ENCODE data around the gene LBR.

LBR gene

DNA sequence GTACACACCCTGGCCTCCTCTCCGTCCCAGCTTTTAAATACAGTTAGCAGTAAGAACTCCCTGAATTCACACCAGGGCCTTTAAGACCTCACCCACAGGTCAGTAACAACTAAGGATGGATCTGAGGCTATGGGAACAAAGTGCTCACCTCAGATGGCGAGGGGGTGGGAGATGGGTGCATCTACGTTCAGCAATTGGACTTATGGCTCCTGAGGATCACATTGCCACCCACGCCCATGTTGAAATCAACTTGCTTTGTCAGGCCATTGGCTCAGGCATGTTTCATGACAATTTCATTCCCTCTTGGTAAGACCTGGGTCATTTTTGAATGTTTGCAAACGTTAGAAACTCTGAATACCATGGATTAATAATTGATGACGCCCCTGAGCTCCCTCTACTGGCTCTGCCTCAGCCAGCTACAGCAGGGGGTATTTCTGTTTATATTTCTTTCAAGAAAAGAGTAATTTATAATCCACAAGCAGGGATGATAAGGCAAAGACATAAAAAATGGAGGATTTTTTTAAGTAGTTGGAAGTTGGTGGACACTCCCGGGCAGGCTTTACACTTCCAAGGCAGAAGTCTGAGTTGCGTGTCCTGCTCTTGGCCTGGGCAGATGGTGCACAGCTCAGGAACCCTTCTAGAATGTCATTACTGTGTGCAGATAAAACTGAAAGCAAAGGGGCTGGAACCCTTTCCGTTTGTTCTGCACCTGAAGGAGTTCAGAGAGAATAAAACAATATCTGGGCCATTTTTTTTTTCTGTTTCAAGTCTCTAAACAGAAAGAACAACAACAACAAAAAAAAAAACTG lies 13.7 kb upstream of the LBR start:
- no peak overlapping the region for H3K4me3 ChIP-seq (ENCODE audit: low read depth, low read length)
- in situ Hi-C loops (cut with HindIII; ENCODE audit: low sequenced_read_pairs), result no loop called here
- TF ChIP-seq, protein P1, sequence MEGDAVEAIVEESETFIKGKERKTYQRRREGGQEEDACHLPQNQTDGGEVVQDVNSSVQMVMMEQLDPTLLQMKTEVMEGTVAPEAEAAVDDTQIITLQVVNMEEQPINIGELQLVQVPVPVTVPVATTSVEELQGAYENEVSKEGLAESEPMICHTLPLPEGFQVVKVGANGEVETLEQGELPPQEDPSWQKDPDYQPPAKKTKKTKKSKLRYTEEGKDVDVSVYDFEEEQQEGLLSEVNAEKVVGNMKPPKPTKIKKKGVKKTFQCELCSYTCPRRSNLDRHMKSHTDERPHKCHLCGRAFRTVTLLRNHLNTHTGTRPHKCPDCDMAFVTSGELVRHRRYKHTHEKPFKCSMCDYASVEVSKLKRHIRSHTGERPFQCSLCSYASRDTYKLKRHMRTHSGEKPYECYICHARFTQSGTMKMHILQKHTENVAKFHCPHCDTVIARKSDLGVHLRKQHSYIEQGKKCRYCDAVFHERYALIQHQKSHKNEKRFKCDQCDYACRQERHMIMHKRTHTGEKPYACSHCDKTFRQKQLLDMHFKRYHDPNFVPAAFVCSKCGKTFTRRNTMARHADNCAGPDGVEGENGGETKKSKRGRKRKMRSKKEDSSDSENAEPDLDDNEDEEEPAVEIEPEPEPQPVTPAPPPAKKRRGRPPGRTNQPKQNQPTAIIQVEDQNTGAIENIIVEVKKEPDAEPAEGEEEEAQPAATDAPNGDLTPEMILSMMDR (IDR thresholded peaks at IDR 0.05; ENCODE audit: low read depth, low read length), result peak; percentile 41
- no peak for DNase-seq (ENCODE audit: low read depth, low spot score)

- DNase-seq (ENCODE audit: low read depth, low spot score), result no peak
- H3K4me3 ChIP-seq (ENCODE audit: low read depth, low read length), result no peak overlapping the region
- in situ Hi-C loops (cut with HindIII; ENCODE audit: low sequenced_read_pairs), result no loop called here
- TF ChIP-seq, protein P1 (IDR thresholded peaks at IDR 0.05; ENCODE audit: low read depth, low read length), result no peak
Measured at GRCh38 chr1:225440380-225441221, 12.8 kb upstream of the LBR start.

GRCh38 chr1:225437710-225438437 lies 10.0 kb upstream of the LBR start:
- TF ChIP-seq, protein P1 (IDR thresholded peaks at IDR 0.05; ENCODE audit: low read depth, low read length), result peak; percentile 73
- DNase-seq (ENCODE audit: low read depth, low spot score), result peak; percentile 38
- in situ Hi-C loops (cut with HindIII; ENCODE audit: low sequenced_read_pairs), result no loop called here
- no peak overlapping the region for H3K4me3 ChIP-seq (ENCODE audit: low read depth, low read length)

GRCh38 chr1:225435957-225436392 lies 8.1 kb upstream of the LBR start:
- DNase-seq (ENCODE audit: low read depth, low spot score), result no peak
- H3K4me3 ChIP-seq (ENCODE audit: low read depth, low read length), result no peak overlapping the region
- in situ Hi-C loops (cut with HindIII; ENCODE audit: low sequenced_read_pairs), result no loop called here
- TF ChIP-seq, protein P1 (IDR thresholded peaks at IDR 0.05; ENCODE audit: low read depth, low read length), result no peak

- H3K4me3 ChIP-seq (ENCODE audit: low read depth, low read length), result no peak overlapping the region
- DNase-seq (ENCODE audit: low read depth, low spot score), result no peak
- in situ Hi-C loops (cut with HindIII; ENCODE audit: low sequenced_read_pairs), result no loop called here
- TF ChIP-seq, protein P1 (IDR thresholded peaks at IDR 0.05; ENCODE audit: low read depth, low read length), result no peak
Measured at GRCh38 chr1:225435487-225435886, 7.6 kb upstream of the LBR start.

- in situ Hi-C loops (cut with HindIII; ENCODE audit: low sequenced_read_pairs), result no loop called here
Measured at GRCh38 chr1:225435076-225435475, 7.2 kb upstream of the LBR start.

More at GRCh38 chr1:225435076-225435475, 7.2 kb upstream of the LBR start:
- no peak for DNase-seq (ENCODE audit: low read depth, low spot score)
- TF ChIP-seq, protein P1 (IDR thresholded peaks at IDR 0.05; ENCODE audit: low read depth, low read length), result no peak
- H3K4me3 ChIP-seq (ENCODE audit: low read depth, low read length), result no peak overlapping the region

Data from astrocyte of the spinal cord (primary cell).